HepG2 (cell line): ENCODE results near the gene GLTPD2. TPM values are rescaled to one million over a fixed set of nuclear protein-coding genes. Genes with fewer than 3 reads are reported as not detected.

ENCODE experiments used
- ATAC-seq: fragments of 200-7000 bp; cut with Tn5 transposase; 3 replicates; pipeline ENCODE4 v1.9.1; 2020; ENCODE audit warnings: mild to moderate bottlenecking, moderate library complexity
- BruUV-seq: library from RNA; stranded (reverse); fragments of 400-500 nt; replicated peaks from 2 replicates; lab custom pipeline; 2021; lab: Mats Ljungman, UMichigan
- CTCF ChIA-PET: fragments of 300-600 bp; formaldehyde crosslinking; extraction: SDS; loops from one replicate; lab custom pipeline; 2021; ENCODE audit warnings: low total read pairs, inconsistent platforms, low intra/inter-chr PET ratio; lab: Yijun Ruan, JAX
- POLR2A ChIA-PET: fragments of 350-600 bp; sonication (Branson Sonifier 250); formaldehyde crosslinking; loops from one replicate; lab custom pipeline; 2020; ENCODE audit warnings: antibody characterized with exemption, inconsistent platforms; lab: Yijun Ruan, JAX
- DNase-seq: peaks from one replicate; pipeline ENCODE4 v3.0.0-alpha.2; 2015; ENCODE audit warnings: low spot score
- FAIRE-seq: peaks from 3 replicates; lab custom pipeline; 2011; peaks lifted over from hg19 to GRCh38; lab: Jason Lieb, UNC
- H2AFZ ChIP-seq: one replicate; pipeline ENCODE4 v1.6.1; 2011; ENCODE audit warnings: low read length, inconsistent platforms
- H3K27ac ChIP-seq: fragments of 300-600 bp; 3 replicates; pipeline ENCODE4 v1.8.0; 2011; ENCODE audit warnings: mixed run types, mild to moderate bottlenecking, mixed read lengths, low read length, inconsistent platforms; ENCODE audit not compliant: insufficient read depth; ENCODE audit errors: extremely low read length
- H3K27me3 ChIP-seq, 2 experiments: fragments of 200-600 bp in 1 of 2; 2 replicates in 1 of 2; 3 replicates in 1 of 2; pipeline versions ENCODE4 v1.6.0 to v1.8.0; 2011; ENCODE audit warnings: low read length in 2 of 2, mild to moderate bottlenecking in 2 of 2, moderate library complexity in 2 of 2, inconsistent platforms in 1 of 2; ENCODE audit not compliant: insufficient read depth in 2 of 2, control insufficient read depth in 1 of 2
- H3K36me3 ChIP-seq, 2 experiments: fragments of 200-600 bp in 1 of 2; replicated peaks in 1 of 2; 2 replicates in 1 of 2; 3 replicates in 1 of 2; pipeline versions ENCODE4 v1.5.1 to v1.8.0; 2011; ENCODE audit warnings: low read length in 2 of 2, inconsistent platforms in 1 of 2; ENCODE audit not compliant: insufficient read depth in 2 of 2, control insufficient read depth in 1 of 2
- H3K4me1 ChIP-seq: 2 replicates; pipeline ENCODE4 v1.5.1; 2012; ENCODE audit warnings: low read length, inconsistent platforms; ENCODE audit not compliant: insufficient read depth
- H3K4me2 ChIP-seq: 2 replicates; pipeline ENCODE4 v1.6.0; 2011; ENCODE audit warnings: low read depth, low read length, inconsistent platforms
- H3K4me3 ChIP-seq, 3 experiments: fragments of 200-600 bp in 1 of 3; sonication (generic), shearing (Covaris generic) in 1 of 3; replicated peaks in 1 of 3; 2 replicates each; pipeline ENCODE4 v1.5.1; 2011 to 2016; ENCODE audit warnings: low read length in 3 of 3, inconsistent platforms in 2 of 3, low read depth in 2 of 3, mild to moderate bottlenecking in 2 of 3, control low read depth in 1 of 3, mixed read lengths in 1 of 3; ENCODE audit not compliant: insufficient read depth in 1 of 3
- H3K79me2 ChIP-seq: one replicate; pipeline ENCODE4 v1.6.1; 2011; ENCODE audit warnings: low read length, inconsistent platforms; ENCODE audit not compliant: insufficient read depth
- H3K9ac ChIP-seq: 2 replicates; pipeline ENCODE4 v1.6.0; 2011; ENCODE audit warnings: mild to moderate bottlenecking, low read depth, low read length, inconsistent platforms; ENCODE audit not compliant: insufficient read depth
- H3K9me3 ChIP-seq: 2 replicates; pipeline ENCODE4 v1.5.1; 2012; ENCODE audit warnings: mild to moderate bottlenecking, low read length
- H4K20me1 ChIP-seq: 2 replicates; pipeline ENCODE4 v1.6.0; 2011; ENCODE audit warnings: inconsistent platforms, mild to moderate bottlenecking, low read length, moderate library complexity; ENCODE audit not compliant: insufficient read depth
- CBX5 ChIP-seq: sonication (generic); formaldehyde crosslinking; IDR thresholded peaks from 2 replicates; pipeline ENCODE4 v1.4.0; 2020; ENCODE audit warnings: missing genetic modification reagents, borderline replicate concordance
- HOXD1 ChIP-seq: sonication (generic); formaldehyde crosslinking; IDR thresholded peaks from 2 replicates; pipeline ENCODE4 v1.5.0; 2020; ENCODE audit warnings: missing genetic modification reagents
- NFKB2 ChIP-seq: sonication (generic); formaldehyde crosslinking; IDR thresholded peaks from 2 replicates; pipeline ENCODE4 v1.4.0; 2020; ENCODE audit warnings: missing genetic modification reagents, borderline replicate concordance
- NPAS2 ChIP-seq: sonication (generic); formaldehyde crosslinking; IDR thresholded peaks from 2 replicates; pipeline ENCODE4 v1.8.0; 2022; ENCODE audit warnings: mild to moderate bottlenecking, missing genetic modification reagents, borderline replicate concordance
- PAX8 ChIP-seq: sonication (generic); formaldehyde crosslinking; IDR thresholded peaks from 2 replicates; pipeline ENCODE4 v1.8.0; 2022; ENCODE audit warnings: mild to moderate bottlenecking, missing genetic modification reagents, borderline replicate concordance
- SRSF4 ChIP-seq: fragments of 200-400 bp; formaldehyde crosslinking; IDR thresholded peaks from one replicate; pipeline ENCODE4 v1.6.1; 2018; ENCODE audit warnings: mild to moderate bottlenecking, low read depth, low read length, moderate library complexity; ENCODE audit not compliant: poor library complexity, severe bottlenecking
- ZBTB21 ChIP-seq: sonication (generic); formaldehyde crosslinking; IDR thresholded peaks from 2 replicates; pipeline ENCODE4 v1.4.0; 2020; ENCODE audit warnings: missing genetic modification reagents
- ZNF251 ChIP-seq: sonication (generic); formaldehyde crosslinking; IDR thresholded peaks from 2 replicates; pipeline ENCODE4 v1.9.0; 2021; ENCODE audit warnings: mild to moderate bottlenecking, missing genetic modification reagents
- ZNF589 ChIP-seq: sonication (generic); formaldehyde crosslinking; conservative IDR thresholded peaks from 2 replicates; pipeline ENCODE4 v1.8.0; 2022; ENCODE audit warnings: mild to moderate bottlenecking, moderate library complexity, missing genetic modification reagents
- ZNF788 ChIP-seq: sonication (generic); formaldehyde crosslinking; IDR thresholded peaks from 2 replicates; pipeline ENCODE4 v1.5.0; 2020; ENCODE audit warnings: mild to moderate bottlenecking, missing genetic modification reagents, borderline replicate concordance
- ZSCAN20 ChIP-seq: sonication (generic); formaldehyde crosslinking; IDR thresholded peaks from 2 replicates; pipeline ENCODE4 v1.4.0; 2020; ENCODE audit warnings: missing genetic modification reagents, mild to moderate bottlenecking, borderline replicate concordance
- WGBS: methylation state at CpG from one replicate; pipeline ENCODE4 v1.1.6; 2017; ENCODE audit warnings: low lambda C conversion rate; 5-methylcytosine and 5-hydroxymethylcytosine counted together
- in situ Hi-C: cut with HindIII; loops from 2 replicates; pipeline ENCODE4 v1.10.0; 2017; ENCODE audit warnings: low pct_unique_long_range_greater_than_20kb; ENCODE audit not compliant: extremely low pct_ligation_motif_present
- intact Hi-C: fragments of 100-400 bp; cut with micrococcal nuclease; formaldehyde crosslinking; loops from one replicate; pipeline ENCODE4 v1.10.0; 2022; ENCODE audit not compliant: unreplicated experiment
- polyA plus RNA-seq, 8 experiments: library from polyadenylated mRNA; depleted of rRNA in 3 of 8; stranded (reverse) in 7 of 8; unstranded in 1 of 8; fragments of >200 nt; fragmentation: Illumina TruSeq in 4 of 8; extraction: Trizol in 4 of 8; gene quantifications; 2 replicates each; pipeline versions ENCODE4 v1.2.1 to v1.2.3, GENCODE V29; 2011 to 2016; ENCODE audit warnings: low read depth in 4 of 8, missing spikeins in 1 of 8, mixed read lengths in 1 of 8; ENCODE audit not compliant: insufficient read depth in 1 of 8
- total RNA-seq, 5 experiments: library from RNA; depleted of rRNA; stranded (reverse); fragments of >200 nt; fragmentation: Illumina TruSeq; extraction: Trizol; gene quantifications; 2 replicates each; pipeline ENCODE4 v1.2.3, GENCODE V29; 2016; ENCODE audit warnings: low read depth in 1 of 5
- TF ChIP-seq, protein P1 (sequence below): sonication (generic); formaldehyde crosslinking; conservative IDR thresholded peaks from 2 replicates; pipeline ENCODE4 v1.5.0; 2020; ENCODE audit warnings: missing genetic modification reagents

The GLTPD2 gene
- total and polyA plus RNA-seq, 2 of the 13 experiments (the other 11 are each of a cell fraction or from before 2014, with no cell fraction given): 7.5 to 12.9 TPM

DNA sequence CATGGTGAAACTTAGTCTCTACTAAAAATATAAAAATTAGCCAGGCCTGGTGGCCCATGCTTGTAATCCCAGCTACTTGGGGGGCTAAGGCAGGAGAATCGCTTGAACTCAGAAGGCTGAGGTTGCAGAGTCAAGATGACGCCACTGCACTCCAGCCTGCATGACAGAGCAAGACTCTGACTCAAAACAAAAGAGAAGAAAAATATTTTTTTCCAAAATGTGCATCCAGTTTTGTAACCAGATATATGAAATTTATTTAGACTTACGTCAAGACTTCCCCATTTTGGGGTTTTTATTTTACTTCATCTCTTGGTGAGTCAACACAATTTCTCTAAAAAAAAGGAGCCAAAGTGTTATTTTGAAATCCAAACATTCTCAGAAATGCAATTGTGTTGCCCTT, 22.6 kb upstream of the GLTPD2 start:
- Histone ChIP-seq H3K79me2 (peaks cover under 1% of the 10 kb centered on the region), H3K4me3 (no peak overlapping the region), H3K27me3 (no peaks in the 10 kb centered on the region), H3K27ac (no peak overlapping the region), H3K4me2 (no peak overlapping the region), H4K20me1 (no peaks in the 10 kb centered on the region), H3K9ac (no peak overlapping the region), H3K9me3 (no peaks in the 10 kb centered on the region), H3K4me1 (peaks cover 57% of the 10 kb centered on the region), H3K36me3 (no peaks in the 10 kb centered on the region), H2AFZ (no peak overlapping the region)
- TF ChIP-seq PAX8 (CRISPR knock-in tag) (no peak), ZNF788 (CRISPR knock-in tag) (no peak), CBX5 (CRISPR knock-in tag) (no peak), NFKB2 (CRISPR knock-in tag) (no peak), NPAS2 (CRISPR knock-in tag) (no peak), SRSF4 (no peak), ZBTB21 (CRISPR knock-in tag) (no peak), ZNF589 (CRISPR knock-in tag) (no peak), ZNF251 (CRISPR knock-in tag) (no peak), ZSCAN20 (CRISPR knock-in tag) (no peak), HOXD1 (CRISPR knock-in tag) (no peak)
- TF ChIP-seq, protein P1, sequence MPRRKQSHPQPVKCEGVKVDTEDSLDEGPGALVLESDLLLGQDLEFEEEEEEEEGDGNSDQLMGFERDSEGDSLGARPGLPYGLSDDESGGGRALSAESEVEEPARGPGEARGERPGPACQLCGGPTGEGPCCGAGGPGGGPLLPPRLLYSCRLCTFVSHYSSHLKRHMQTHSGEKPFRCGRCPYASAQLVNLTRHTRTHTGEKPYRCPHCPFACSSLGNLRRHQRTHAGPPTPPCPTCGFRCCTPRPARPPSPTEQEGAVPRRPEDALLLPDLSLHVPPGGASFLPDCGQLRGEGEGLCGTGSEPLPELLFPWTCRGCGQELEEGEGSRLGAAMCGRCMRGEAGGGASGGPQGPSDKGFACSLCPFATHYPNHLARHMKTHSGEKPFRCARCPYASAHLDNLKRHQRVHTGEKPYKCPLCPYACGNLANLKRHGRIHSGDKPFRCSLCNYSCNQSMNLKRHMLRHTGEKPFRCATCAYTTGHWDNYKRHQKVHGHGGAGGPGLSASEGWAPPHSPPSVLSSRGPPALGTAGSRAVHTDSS (CRISPR knock-in tag): no peak
- DNase-seq (no peak), ATAC-seq (no peak), FAIRE-seq (no peak)
- in situ Hi-C loops (no loop called here), intact Hi-C loops (no loop called here)
- CTCF ChIA-PET: no interaction called here
- POLR2A ChIA-PET: no interaction called here
- WGBS: 98% methylated on average over 3 of the region's 3 CpGs
- no TSS peak for BruUV-seq
